Brain pericyte (primary cell): ENCODE data around the gene SHFL.

Source experiments
- DNase-seq: peaks from one replicate; pipeline ENCODE4 v3.0.0-alpha.2; 2012; ENCODE audit warnings: low read depth, low spot score

The SHFL gene

DNA sequence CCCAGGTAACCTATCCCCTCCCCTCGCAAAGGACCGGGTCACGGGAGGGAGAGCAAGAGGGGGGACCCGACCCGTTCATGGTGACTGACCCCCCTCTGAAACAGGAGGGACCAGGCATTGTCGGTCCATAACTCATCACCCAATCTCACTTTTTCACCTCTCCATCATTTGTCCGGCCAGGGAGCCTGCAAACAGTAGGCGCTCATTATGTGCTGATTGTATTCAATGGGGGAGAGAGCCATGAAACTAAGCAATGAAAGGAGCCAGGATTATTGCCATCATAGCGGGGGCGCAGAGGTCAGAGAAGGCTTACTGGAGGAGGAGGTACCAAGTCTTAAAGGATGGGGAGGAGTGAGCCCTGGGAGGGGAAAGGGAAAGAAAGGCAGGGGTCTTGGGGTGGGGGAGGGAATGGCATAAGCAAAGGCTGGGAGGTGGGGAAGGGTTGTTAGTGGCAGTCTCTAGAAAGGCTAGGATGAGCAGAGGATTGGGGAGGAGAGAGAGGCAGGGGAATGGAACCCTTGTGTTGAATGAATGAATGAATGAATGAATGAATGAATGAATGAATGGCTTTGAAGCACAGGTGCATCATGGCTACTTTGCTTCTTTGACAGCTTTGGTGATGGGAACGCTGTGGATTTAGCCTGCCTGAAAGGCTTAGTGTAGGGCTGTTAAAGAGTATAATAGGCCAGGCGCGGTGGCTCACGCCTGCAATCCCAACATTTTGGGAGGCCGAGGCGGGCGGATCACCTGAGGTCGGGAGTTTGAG is 1.4 kb downstream of the SHFL start:
- no peak for DNase-seq

DNA sequence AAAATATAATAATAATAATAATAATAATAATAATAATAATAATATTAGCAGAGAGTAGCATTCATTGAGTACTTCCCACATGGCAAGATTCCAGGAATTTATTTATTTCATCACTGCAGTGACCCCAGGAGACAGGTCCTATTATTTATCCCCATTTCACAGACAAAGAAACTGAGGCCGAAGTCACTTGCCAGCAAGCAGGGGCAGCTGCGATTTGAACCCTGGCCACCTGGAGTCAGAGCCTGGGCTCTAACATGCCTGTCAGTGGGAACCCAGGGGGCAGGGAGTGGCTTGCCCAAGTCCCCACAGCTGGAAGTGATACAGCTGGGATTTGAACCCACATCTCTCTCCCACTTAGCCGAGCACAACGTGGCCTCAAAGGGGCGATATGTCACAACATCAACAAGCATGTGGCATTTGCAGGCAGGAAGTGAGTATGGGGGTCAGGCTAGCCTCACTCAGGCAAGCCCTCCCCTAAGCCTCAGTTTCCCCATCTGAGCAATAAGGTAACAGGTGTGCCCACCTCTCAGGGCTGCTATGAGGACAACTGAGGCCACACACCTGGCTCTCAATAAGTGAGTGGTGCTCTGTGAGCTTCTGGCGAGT is 2.9 kb downstream of the SHFL start:
- no peak for DNase-seq

DNA sequence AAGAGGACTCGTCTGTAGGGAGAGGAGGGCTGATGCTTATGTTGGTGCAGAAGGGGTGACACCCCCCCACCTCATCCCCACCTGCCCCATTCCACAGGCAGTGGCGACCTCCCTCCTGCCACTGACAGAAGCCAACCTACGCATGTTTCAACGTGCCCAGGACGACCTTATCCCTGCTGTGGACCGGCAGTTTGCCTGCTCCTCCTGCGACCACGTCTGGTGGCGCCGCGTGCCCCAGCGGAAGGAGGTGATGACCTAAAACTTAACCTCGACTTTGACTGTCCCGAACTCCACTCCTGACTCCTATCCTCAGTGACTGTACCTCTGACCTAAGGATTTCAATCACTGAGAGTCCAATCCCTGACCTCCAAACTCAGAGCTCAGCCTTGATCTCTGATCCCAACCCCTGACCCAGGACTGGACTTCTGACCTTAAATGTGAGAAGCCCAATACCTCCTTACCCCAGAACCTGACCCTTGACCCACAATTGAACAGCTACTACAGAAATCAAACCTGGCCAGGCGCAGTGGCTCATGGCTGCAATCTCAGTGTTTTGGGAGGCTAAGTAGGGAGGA is 3.8 kb downstream of the SHFL start:
- DNase-seq: no peak

DNA sequence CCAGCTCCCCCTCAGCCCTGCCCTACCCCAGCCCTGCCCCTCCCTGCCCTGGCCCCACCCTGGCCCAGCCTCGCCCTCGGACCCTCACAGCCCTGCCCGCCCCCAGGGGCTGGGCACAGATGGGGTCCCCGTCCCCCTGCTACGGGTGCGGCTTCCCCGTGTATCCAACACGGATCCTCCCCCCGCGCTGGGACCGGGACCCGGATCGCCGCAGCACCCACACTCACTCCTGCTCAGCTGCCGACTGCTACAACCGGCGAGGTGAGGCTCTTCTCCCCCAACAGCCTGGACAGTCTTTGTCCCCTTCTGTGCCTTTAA is 5.2 kb downstream of the SHFL start:
- no peak for DNase-seq

DNA sequence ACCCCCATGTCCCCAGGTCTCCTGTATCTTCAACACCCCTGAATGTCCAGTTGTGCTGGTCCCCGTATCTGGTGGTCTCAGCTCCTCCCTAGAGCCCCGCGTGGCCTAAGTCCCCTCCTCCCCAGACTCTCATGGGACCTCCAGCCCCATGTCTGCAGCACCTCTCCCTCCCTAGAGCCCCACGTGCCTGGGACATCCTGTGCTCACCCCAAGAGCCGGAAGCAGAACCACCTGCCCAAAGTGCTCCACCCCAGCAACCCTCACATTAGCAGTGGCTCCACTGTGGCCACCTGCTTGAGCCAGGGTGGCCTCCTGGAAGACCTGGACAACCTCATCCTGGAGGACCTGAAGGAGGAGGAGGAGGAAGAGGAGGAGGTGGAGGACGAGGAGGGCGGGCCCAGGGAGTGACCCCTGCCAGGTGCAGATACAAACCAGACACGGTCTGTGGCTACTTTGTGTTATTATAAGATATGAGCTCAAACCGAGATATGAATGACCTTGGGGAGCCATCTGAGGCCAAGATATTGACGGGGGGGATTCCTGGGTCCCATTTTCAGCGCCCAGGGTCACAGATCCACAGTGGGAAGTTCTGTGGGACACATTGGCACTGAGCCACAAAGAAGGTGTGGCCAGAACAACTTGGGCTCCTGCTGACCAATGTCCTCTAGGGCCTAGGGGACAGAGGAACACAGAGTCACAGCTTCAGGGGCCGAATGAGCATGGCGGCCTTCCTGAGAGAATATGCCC is 6.0 kb downstream of the SHFL start:
- DNase-seq: no peak

DNA sequence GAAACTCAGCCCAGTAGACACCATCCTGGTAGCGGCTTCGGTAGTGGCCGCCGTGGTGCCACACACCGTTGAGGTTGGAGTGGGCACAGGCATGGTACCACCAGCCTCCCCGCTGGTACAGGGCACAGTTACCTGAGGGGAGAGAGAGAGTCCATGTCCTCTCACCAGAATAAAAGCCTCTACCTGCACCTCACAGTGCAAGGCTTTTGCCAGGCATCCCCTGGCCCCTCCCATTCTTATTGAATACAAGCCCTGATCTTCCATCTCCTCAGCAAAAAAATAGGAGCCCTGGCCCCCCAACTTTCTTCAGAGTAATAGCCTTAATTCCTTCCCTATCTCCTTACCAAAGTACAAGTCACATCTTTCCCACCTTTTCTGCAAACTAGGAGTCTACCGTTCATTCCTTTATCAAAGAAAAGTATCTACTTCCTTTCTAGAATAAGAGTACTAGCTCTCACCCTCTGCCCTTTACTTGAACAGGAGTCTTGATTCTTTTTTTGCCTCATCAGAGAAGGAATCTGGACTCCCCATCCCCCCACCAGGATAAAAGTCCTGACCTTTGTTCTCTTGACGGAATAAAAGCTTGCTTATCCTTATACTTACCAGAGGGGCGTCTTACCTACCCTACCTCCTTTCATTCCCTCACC is 6.7 kb downstream of the SHFL start:
- no peak for DNase-seq

DNA sequence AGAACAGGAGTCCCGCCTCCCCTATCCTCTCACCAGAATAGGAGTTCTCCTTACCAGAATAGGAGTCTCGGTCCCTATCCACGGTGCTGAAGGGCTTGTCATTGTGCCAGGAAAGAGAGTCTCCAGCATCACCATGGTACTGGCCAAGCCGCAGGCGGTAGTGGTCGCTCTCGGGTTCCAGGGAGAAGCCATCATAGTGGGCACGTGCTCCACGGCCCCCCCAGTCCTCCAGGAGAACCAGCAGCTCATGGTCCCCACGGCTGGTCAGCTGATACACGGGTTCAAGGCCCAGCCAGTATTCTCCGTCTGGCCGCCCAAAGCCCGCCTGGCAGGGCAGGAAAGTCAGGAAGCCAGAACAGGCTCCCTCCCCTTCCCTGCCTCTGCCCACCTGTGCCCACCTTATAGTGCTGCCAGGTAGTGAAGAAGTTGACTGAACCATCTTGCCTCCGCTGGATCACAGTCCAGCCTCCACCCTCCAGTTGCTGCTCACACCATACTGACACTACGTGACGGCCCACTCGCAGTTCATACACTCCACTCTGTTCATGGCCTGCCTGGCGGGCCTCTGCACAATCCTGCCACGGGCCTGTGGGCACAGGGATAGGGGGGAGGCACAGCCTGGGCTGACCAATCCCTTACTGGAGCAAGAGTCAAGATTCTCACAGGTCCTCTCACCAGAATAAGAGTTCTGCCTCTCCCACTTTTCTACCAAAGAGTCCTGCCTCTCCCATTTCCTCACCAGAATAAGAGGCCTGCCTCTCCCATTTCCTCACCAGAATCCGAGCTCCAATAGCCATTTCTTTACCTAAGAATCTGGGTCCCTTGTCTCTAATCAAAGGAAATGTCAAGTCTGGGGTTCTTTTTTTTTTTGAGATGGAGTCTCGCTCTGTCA is 7.4 kb downstream of the SHFL start:
- DNase-seq: no peak

DNA sequence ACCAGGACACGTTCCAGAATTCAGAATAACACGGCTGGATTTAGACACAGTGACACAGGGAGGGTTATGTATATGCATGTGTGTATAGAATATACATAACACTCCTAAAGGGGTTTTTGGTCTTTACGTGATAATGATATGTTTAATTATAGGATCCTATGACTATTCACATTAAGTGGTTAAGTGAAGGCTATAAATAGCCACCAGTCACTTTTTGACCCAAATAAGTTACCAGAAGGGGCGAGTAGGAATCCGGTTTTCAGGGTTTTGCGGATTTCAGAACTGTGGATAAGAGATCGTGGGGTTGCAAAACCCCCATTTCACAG is 9.5 kb downstream of the SHFL start:
- no peak for DNase-seq

DNA sequence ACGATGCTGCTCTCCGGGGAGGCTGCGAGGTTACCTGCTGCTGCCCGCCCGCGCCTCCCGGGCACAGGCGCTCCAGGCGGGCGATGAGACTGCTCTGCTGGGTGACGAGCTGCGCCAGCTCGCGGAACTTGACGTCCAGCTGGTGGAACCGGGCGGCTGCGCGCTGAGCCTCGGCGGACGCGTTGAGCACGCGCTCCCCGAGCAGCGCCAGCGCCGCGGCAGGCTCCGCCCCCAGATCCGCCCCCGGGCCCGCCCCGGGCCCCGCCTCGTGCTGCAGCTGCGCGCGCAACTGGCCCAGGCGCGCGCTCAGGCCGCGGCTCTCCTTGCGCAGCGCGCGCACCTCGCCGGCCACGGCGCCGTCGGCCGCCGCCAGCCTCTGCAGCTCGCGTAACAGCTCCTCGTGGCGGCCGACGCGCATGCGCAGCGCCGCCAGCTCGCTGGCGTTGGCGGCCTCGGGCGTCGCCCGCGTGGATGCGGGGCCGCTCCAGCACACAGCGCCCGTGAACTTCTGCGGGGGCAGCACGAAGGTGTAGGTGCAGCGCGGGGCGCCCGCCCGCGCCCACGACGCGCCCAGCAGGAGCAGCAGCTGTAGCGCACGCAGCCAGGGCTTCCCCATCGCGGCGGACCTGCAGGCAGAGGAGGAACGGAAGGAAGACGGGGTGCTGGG is 10.0 kb downstream of the SHFL start:
- no peak for DNase-seq

DNA sequence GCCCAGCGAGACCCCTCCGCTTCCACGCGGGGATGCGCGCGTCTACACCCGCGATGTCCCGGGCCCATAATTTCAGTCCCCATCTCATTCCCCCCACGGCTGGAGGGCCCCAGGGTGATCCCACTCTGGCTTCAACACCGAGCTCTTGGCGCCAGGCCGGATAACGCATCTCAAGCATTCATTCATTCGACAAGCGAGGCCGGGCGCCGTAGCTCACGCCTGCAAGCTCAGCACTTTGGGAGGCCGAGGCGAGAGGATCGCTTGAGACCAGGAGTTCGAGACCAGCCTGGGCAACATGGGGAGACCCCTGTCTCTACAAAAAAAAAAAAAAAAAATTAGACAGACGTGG is 10.5 kb downstream of the SHFL start:
- no peak for DNase-seq

DNA sequence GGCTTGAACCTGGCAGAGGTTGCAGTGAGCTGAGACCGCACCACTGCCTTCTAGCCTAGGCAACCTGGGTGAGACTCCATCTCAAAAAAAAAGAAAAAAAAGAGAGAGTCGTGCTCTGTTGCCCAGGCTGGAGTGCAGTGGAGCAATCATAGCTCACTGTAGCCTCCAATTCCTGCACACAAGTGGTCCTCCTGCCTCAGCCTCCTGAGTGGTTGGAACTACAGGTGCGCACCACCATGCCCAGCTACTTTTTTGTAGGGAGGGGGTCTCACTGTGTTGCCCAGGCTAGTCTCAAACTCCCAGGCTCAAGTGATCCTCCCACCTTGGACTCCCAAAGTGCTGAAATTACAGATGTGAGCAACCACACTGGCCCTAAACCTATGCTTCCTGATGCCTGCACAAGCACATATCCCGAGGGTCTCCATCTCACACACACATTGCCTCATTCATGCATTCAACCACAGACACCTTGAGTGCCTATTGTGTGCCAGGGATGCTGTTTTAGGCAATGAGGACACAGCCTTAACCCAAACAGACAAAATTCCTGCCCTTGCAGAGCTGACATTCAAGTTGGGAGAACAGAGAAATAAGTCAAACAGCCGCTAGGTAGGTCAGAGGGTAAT is 14.2 kb downstream of the SHFL start:
- no peak for DNase-seq

DNA sequence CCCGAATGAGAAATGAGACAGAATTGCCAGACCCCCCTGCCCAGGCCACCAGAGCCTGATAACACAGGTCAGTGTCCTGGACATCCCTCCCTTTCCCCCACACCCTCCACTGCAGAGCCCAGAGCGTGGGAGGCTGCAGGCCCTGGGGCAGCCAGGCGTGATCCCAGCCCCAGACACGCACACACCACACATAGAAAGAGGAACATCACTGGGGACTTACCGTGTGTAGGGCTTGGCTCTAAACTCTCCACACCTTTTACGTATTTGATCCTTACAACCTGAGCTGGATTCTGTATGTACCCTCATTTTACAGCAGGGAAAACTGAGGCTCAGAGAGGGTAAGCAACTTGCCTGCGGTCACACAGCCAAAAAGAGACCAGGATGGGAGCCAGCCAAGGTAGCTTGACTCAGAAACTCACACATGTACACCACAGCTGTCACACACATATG is 16.7 kb downstream of the SHFL start:
- DNase-seq: no peak

DNA sequence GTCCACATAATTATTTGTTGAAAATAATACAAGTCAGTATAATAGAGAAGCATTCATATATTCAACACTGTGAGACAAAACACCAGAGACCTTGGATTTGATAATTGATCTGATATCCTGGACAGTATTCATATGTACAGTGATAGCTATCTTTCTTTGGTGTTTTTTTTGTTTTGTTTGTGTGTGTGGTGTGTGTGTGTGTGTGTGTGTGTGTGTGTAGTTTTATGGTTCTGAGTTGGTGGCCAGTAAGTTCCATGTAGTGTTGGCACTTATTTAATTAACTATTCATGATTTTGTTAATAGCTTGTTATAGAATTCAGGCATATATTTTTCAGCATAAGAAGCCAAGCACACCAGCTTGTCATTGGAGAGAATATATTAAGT is 18.0 kb downstream of the SHFL start:
- no peak for DNase-seq

DNA sequence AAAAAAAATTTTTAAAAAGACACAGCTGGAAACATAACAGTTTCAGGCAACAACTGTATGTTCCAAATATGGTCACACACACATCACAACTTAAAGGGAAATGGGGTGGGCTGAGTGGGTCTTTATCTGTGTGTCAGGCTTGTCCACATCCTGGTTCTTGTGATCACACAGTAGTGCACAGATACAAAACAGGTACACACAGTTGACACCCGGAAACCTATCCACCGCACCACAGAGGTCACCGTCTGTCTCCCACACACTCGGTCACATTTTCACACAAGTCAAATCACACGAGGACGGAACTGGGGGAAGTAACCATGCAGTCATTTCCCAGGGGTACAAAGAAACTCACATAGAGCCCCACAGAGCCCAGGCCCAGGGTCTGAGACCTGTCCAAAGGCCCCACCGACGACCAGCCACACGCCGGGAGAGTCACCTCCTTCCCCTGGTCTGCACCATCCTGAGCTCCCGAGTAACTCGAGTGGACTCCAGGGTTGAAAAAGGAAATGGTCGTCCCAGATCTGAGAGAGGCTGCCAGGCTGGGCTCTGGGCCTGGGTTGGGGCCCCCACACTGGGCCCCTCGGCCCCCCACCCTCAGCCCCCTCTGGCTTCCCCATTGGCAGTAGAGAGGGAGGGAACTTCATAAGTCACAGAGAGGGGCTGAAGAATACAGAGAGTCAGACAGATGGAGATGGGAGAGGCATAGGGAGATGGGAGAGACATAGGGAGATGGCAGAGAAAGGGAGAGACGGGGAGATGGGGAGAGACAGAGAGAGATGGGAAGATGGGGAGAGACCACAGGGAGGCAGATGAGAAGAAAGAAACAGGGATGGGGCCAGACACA is 18.8 kb downstream of the SHFL start:
- DNase-seq: no peak

DNA sequence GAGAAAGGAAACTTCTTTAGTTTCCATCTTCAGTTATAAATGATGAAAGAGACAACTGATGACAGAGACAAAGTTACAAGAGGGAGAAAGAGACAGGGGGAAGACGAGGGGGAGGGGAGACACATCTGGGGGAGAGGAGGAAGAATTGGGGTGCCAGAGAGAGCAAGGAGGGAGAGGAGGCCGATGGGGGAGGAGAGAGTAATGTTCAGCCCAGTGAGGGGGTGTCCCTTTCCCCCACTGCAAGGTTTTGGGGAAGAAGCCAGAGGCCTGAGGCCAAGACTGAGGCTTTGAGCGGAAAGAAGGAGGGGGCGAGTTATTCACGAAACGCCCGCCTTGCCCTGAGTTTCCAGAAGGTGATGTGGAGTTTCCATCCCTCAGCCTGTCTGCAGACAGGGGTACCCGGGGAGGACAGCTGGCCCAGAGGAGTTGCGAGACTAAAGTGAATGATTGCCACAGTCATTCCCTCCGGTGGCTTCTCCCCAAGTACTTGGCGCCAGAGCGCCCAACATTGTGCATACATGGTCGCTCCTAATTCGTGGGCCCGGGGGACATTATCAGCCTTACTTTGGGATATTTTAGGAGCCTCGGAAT is 19.5 kb downstream of the SHFL start:
- no peak for DNase-seq

DNA sequence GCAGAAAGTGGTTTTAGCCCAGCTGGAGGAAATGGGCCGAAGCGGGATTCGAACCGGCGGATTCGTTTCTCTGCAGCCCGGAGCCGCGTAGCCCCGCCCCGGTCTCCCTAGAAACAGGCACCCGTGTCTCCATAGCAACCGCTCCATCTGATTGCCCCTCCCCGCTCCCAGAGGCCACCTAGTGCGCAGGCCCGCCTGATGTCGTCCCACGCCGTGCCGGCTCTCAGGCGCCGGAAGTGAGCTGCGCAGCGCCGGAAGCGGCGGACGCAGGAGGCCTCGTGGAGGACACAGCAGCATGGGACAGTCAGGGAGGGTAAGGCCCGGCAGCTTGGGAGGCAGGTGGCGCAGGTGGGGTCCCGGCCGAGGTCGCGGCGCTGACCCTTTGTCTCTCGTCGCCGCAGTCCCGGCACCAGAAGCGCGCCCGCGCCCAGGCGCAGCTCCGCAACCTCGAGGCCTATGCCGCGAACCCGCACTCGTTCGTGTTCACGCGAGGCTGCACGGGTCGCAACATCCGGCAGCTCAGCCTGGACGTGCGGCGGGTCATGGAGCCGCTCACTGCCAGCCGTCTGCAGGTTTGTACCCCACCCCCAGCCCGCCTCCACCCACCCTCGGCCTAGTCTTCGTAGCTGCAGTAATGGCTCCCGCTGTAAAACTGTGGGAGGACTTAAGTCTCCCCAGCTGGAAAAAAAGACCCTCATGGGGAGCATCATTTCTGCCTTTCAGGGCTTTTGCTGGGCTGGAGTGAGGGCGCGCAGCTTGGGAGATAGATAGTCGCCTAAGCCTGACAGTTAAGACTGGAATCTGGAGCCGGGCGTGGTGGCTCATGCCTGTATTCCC is 20.2 kb downstream of the SHFL start, which contains the start of gene PPAN:
TSS of gene PPAN (plus strand) at position 263 of the 837 bp plus-strand sequence. CDS start at position 296, 33 bp downstream.
- peak; percentile 91 for DNase-seq

DNA sequence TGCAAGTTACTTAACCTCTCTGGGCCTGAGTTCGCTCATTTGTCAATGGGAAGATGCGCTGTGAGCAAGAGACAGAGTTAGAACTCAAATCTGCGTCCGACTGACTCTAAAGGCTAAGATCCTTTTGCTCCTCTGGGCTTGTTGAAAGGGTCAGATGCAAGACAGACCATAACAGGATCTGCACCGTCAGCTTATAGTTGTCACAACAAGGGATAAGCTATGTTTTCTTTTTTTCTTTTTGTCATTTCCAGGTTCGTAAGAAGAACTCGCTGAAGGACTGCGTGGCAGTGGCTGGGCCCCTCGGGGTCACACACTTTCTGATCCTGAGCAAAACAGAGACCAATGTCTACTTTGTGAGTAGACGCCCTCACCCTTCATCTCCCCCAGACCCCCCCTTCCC is 21.1 kb downstream of the SHFL start:
- no peak for DNase-seq

DNA sequence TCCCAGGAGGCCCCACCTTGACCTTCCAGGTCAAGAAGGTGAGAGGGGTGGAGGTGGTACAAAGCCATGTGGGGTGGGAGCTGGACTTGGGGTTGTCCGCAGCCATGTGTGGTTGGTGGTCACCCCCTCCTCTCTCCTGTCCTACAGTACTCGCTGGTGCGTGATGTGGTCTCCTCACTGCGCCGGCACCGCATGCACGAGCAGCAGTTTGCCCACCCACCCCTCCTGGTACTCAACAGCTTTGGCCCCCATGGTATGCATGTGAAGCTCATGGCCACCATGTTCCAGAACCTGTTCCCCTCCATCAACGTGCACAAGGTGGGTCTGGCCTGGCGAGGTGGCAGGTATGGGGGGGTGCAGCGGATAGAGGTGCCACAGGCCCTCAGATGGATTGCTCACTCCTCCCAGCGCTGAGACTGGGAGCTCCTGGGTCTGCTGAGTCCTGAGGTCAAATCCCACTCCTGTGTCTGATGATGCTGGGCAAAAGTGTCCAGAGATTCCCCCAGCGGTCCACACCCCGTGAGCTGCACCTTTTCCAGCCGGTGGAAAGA is 21.8 kb downstream of the SHFL start:
- DNase-seq: no peak
